HepG2 (cell line): ENCODE results near the gene TTLL11.

Source experiments
- PHF21A ChIP-seq: sonication (generic); formaldehyde crosslinking; IDR thresholded peaks from 2 replicates; pipeline ENCODE4 v1.5.0; 2020; ENCODE audit warnings: mild to moderate bottlenecking, missing genetic modification reagents
- SCMH1 ChIP-seq: sonication (generic); formaldehyde crosslinking; IDR thresholded peaks from 2 replicates; pipeline ENCODE4 v1.9.0; 2021; ENCODE audit warnings: missing genetic modification reagents, mild to moderate bottlenecking, borderline replicate concordance
- TRIM24 ChIP-seq: sonication (generic); formaldehyde crosslinking; IDR thresholded peaks from 2 replicates; pipeline ENCODE4 v1.8.0; 2022; ENCODE audit warnings: mild to moderate bottlenecking, missing genetic modification reagents
- ZFP41 ChIP-seq: sonication (generic); formaldehyde crosslinking; IDR thresholded peaks from 2 replicates; pipeline ENCODE4 v1.4.0; 2020; ENCODE audit warnings: mild to moderate bottlenecking, missing genetic modification reagents, borderline replicate concordance
- ZNF235 ChIP-seq: sonication (generic); formaldehyde crosslinking; IDR thresholded peaks from 2 replicates; pipeline ENCODE4 v1.8.1; 2023; ENCODE audit warnings: mild to moderate bottlenecking, missing genetic modification reagents, borderline replicate concordance
- TF ChIP-seq, protein P1 (sequence below): IDR thresholded peaks from 2 replicates; pipeline ENCODE4 v1.6.1; 2012; ENCODE audit warnings: inconsistent platforms
- TF ChIP-seq, protein P2 (sequence below): sonication (generic); formaldehyde crosslinking; IDR thresholded peaks from 2 replicates; pipeline ENCODE4 v1.5.0; 2020; ENCODE audit warnings: mild to moderate bottlenecking, missing genetic modification reagents, moderate library complexity
- TF ChIP-seq, protein P3 (sequence below): sonication (generic); formaldehyde crosslinking; IDR thresholded peaks from 2 replicates; pipeline ENCODE4 v1.8.0; 2022; ENCODE audit warnings: mild to moderate bottlenecking, missing genetic modification reagents, moderate library complexity

DNA sequence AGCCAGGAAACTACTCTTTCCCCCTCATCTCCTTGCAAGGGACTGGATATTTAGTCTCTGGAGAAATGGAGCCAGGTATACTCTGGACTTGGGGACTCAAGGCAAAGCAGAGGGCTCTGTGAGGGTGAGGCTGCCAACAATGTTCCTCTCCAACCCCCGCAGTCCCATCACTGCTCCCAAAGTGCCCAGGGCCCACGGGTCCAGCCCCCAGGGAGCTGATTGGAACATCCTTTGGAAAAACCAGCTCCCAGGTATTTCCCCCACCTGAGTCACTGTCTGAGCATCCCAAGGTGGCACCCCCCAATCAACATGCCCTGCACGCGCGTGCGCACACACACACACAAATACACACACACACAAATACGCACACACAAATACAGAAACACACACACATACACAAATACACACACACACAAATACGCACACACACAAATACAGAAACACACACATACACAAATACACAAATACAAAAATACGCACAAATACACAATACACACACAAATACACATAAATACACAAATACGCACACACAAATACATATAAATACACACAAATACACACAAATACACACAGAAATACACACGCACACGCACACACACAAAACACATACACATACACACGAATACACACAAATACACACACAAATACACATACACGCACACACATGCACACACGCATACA, 304.3 kb downstream of the TTLL11 start:
- no peak for TF ChIP-seq PHF21A (CRISPR knock-in tag)
- TF ChIP-seq, protein P1, sequence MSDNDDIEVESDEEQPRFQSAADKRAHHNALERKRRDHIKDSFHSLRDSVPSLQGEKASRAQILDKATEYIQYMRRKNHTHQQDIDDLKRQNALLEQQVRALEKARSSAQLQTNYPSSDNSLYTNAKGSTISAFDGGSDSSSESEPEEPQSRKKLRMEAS = no peak
- TF ChIP-seq, protein P2, sequence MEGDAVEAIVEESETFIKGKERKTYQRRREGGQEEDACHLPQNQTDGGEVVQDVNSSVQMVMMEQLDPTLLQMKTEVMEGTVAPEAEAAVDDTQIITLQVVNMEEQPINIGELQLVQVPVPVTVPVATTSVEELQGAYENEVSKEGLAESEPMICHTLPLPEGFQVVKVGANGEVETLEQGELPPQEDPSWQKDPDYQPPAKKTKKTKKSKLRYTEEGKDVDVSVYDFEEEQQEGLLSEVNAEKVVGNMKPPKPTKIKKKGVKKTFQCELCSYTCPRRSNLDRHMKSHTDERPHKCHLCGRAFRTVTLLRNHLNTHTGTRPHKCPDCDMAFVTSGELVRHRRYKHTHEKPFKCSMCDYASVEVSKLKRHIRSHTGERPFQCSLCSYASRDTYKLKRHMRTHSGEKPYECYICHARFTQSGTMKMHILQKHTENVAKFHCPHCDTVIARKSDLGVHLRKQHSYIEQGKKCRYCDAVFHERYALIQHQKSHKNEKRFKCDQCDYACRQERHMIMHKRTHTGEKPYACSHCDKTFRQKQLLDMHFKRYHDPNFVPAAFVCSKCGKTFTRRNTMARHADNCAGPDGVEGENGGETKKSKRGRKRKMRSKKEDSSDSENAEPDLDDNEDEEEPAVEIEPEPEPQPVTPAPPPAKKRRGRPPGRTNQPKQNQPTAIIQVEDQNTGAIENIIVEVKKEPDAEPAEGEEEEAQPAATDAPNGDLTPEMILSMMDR (CRISPR knock-in tag) = no peak
- TF ChIP-seq, protein P3, sequence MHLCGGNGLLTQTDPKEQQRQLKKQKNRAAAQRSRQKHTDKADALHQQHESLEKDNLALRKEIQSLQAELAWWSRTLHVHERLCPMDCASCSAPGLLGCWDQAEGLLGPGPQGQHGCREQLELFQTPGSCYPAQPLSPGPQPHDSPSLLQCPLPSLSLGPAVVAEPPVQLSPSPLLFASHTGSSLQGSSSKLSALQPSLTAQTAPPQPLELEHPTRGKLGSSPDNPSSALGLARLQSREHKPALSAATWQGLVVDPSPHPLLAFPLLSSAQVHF (CRISPR knock-in tag) = no peak
- no peak for TF ChIP-seq SCMH1 (CRISPR knock-in tag)
- no peak for TF ChIP-seq ZFP41
- TF ChIP-seq ZNF235 = no peak
- TF ChIP-seq TRIM24 = no peak
